HG03095 (cell line): ENCODE results near the gene EXOC4.

Source experiments
- ATAC-seq: cut with Tn5 transposase; IDR thresholded peaks from one replicate; pipeline ENCODE4 v1.9.1; 2021; ENCODE audit warnings: moderate library complexity; ENCODE audit not compliant: unreplicated experiment

Gene EXOC4

DNA sequence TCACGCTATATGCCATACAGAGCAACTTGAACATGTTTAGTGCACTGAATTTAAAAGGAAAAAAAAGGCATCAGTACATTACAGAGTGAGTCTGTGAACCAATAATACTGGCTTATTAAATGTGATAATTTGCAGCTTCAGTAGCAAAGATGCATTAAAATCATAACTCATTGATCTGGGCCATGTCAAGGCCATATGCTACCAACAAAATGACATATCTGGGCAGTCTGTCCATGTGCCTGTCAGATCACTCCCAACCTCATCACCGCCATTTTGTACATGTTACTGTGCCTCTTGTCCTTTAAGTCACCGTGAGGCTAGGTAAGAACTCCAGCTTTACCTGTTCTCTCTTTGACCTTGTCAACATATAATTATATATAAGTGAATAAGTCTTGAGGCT is 566.8 kb downstream of the EXOC4 start:
- ATAC-seq, result no peak

- no peak for ATAC-seq
Measured at GRCh38 chr7:133820584-133820983, 567.7 kb downstream of the EXOC4 start.

GRCh38 chr7:133821171-133821570 is 568.3 kb downstream of the EXOC4 start:
- ATAC-seq, result no peak

DNA sequence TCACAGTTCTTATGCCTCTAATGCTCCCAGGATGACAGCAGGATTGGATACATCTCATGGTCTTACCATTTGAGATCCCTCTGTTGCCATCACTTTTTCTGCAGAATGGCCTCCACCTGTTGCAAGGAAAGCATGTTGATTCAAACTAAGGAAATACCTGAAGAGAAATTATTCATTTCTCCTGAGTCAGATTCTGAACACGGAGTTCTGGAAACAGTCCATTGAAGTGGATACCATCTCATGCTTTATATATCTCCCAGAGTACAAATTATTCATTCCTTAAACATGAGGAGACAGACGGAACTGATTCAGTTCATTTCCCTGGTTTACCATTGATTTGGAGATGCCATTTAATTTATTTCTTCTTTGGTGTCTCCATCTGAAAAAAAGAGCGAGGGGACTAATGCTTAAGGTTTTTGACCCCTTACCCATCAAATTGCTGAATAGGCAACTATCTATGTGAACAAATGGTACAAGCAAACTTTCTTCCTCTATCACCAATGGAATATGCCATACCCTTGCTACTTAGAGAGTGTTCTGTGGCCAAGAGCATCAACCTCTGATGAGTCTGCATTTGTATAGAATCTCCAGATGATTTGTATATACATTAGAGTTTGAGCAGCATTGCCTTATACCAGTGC is 569.2 kb downstream of the EXOC4 start:
- no peak for ATAC-seq

DNA sequence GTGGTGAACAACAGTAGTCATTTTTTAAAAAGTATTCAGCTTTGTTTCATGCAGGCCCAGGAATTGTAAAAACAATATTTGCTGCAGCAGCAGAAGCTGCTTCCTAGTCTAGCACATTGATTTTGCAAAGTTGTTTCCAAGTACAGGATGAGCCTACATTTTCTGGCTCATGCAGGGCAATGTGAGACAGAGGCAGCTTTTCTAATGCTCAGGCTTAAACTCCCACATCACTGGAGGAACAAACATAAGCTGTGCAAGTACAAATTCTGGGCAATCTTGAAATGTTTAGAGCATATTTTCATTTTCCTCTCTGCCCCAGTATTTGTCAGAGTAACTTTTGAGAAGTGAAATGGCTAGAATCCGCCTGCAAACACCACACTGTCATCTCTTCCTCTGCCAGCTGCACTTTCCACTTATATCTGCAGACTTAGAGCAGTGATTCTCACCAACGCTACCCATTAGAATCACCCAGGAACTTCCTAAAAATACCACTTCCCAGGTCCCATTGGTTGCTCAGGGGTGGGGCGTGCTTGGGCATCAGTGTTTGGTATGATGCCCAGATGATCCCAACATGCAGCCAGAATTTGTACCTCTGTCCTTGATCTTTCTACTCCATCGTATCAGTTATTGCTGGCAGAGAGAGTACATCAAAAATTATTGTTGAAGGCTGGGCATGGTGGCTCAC is 570.1 kb downstream of the EXOC4 start:
- no peak for ATAC-seq

GRCh38 chr7:133824132-133824531 is 571.3 kb downstream of the EXOC4 start:
- no peak for ATAC-seq

DNA sequence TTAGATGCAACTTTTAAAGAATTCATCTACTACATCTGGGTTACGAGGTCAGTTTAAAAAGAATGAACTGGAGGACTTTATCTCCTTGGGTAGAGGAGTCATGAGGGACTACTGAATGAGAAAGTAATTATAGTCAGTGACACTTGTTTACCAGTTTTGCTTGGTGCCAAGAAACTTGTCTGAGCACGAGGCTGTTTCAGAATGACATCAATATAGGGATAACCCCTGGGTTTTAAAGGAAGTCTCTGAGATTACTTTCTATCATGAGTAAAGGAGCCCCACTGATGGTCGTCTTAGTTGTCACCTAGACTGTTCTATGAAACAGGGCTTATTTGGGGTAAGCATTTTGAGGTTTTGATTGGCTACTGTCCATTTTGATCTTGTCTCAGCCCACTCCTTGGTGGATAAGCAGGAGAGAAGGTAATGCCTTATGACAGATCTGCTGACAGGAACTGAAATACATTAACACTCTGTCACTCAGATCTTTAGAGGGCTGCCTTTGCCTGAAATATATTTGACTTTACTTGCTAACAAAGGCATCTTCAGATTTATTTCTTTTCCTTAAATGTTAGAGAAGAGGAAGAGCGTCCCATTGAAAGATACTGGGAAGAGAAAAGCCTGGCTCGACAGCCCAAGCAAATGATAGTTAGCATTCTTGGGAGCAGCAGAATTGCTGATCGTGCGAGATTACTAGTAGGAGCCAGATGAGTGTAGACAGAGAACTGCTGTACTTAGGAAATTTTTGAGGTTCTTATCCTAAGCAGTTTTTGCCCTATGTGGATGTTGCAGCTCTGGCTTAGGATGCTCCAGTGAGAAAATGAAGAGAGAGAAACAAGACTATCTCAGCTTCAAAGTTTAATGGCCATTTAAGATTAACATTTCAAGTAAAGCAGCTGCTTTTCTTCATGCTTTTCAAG is 575.1 kb downstream of the EXOC4 start:
- ATAC-seq, result peak; percentile 83

- ATAC-seq, result no peak
Measured at GRCh38 chr7:133828906-133829305, 576.0 kb downstream of the EXOC4 start.

GRCh38 chr7:133829336-133829897 is 576.5 kb downstream of the EXOC4 start:
- ATAC-seq, result no peak

GRCh38 chr7:133830081-133830480 is 577.2 kb downstream of the EXOC4 start:
- no peak for ATAC-seq

- ATAC-seq, result no peak
Measured at GRCh38 chr7:133836666-133837065, 583.8 kb downstream of the EXOC4 start.

DNA sequence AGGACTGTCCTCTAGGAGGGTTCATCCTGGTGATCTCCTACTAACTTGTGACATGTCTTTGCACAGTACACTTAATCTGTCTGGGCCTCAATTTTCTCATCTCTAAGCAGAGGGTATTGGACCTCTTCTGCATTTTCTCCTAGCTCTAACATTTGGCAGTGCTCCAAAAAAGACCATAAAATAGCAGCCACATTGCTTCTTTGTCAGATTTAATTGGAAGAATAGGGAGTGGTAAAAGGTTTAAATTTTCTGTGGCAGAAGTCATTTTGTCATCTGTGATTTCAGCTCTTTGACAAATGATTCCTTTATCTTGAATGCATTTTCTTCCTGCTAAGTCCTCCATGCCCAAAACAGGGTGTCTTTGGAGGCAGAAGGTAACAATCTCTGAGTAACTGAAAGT is 584.3 kb downstream of the EXOC4 start:
- no peak for ATAC-seq

DNA sequence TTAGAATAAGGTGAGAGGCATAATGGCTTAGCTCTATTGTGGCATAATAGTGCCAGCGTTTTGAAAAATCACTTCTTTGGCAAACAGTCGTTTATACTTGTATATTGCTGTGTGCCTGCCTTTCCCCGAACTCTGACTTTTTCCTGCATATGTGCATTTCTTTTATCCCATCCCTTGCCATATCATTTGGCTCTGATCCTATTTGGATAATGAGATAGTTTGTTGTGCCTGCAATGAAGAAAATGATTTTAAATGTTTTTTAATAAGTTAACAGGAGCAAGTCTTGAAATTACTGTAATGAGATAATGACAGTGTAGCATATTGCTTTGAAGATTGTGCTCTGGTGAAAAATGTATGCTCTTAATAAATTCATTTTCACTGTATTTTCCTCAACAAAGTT is 586.2 kb downstream of the EXOC4 start:
- no peak for ATAC-seq

GRCh38 chr7:133843341-133843740 is 590.5 kb downstream of the EXOC4 start:
- no peak for ATAC-seq

DNA sequence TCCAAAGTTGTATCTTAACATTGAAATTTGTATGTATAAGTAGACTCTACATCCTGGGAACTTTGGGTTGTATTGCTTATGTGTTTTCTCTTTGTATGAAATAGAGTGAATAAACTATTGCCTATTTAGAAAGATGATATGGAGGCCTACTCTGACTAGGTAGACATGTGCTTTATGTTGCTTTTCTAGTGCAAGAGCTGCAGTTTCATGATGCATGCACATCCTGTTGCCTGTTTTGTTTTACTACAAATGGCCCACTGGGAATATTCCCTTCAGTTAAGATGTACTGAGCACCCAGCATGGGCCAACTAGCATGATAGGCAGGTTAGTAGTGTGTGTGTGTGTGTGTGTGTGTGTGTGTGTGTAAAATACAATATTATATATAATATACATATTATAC is 592.1 kb downstream of the EXOC4 start:
- no peak for ATAC-seq

DNA sequence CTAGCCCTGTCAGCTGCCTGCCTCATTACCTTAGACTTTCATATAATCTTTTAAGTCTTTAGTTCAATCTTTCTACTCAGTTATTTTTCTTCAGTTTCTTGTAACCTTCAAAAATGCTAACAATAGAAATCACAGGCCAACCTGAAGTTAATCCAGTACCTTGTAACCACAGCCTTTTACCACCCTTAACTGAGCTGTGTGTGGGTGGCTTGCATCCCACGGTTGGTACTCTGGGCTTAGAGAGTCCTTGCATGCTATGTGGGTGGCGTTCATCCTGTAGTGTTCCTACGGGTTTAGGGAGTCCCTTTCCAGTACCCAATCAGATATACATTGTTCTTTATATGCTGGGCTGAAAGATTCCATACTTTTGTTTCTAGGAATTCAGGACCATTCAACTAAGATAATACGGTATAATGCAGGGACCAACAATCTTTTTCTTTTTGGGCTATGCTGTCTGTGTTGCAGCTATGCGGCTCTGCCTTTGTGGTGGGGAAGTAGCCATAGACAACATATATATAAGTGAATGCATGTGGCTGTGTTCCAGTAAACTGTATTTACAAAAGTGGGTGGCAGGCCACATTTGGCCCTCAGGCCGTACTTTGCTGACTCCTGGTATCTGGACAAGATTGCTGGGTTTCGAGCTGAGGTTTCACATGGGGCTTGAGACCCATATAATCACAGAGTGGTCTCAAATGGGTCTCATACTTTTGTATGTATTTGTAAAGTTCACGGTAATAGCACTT is 593.5 kb downstream of the EXOC4 start:
- ATAC-seq, result no peak

DNA sequence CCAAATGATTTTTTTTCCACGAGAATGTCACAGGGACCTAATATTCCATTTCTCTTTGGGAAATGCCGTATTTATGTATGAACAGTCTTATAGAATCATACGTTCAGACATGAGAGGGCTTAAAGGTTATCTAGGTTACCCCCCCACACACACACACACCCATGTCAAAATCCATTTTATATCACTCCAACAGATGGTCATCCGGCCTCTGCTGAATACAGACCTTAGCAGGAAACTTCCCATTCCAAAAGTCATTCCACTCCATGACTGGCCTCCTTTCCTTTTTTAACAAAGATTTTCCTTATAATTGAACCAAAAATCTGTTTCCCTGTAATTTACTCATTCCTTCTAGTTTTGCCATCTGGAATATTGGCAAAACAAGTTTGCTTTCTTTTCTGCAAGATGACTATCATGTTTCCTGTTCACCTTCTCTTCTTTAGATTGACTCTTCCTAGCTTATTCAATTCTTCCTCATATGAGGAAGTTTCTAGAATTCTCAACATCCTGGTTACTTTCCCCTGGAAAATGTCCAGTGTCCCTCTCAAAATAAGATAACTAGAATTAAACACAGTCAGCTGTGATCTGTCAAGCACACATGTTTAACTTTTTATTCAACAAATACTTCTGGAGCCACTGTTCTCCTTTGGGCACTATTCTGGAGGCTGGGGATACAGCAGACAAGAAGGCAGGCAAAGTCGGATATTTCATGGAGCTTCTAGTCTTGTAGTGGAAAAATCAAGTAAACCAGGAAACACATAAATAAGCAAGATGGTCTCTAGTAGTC is 597.8 kb downstream of the EXOC4 start:
- ATAC-seq, result no peak

GRCh38 chr7:133851411-133851810 is 598.5 kb downstream of the EXOC4 start:
- ATAC-seq, result no peak

GRCh38 chr7:133853706-133854276 is 600.9 kb downstream of the EXOC4 start:
- no peak for ATAC-seq

DNA sequence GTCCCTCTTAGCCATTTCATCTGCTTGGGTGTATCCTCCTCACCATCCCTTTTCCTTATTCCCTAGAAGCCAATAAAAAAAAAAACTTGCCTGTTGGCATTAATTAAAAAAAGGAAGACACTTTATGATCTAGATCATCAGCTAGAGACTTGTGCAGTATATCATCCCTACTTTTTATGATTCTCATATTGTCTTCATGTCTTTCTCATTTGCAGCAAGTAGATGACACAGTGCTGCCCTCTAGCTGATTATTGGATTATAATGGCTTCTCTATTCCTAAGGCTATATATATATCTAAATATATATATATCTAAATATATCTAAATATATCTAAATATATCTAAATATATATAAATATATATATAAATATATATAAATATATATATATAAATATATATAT is 601.9 kb downstream of the EXOC4 start:
- no peak for ATAC-seq
